H1 (cell line): ENCODE data around the gene ABCA13. TPM values are rescaled to one million over a fixed set of nuclear protein-coding genes. Genes with fewer than 3 reads are reported as not detected.

Experiments
- CTCF ChIA-PET: fragments of 300-600 bp; sonication (Branson Sonifier 250); formaldehyde crosslinking; loops from one replicate; lab custom pipeline; 2021; ENCODE audit not compliant: partially characterized antibody; lab: Charles Lee
- POLR2A ChIA-PET: fragments of 300-600 bp; sonication (Branson Sonifier 250); formaldehyde crosslinking; loops from one replicate; lab custom pipeline; 2021; ENCODE audit warnings: inconsistent platforms; ENCODE audit not compliant: partially characterized antibody; lab: Charles Lee
- DNase-seq, 2 experiments: peaks; one replicate each; pipeline versions ENCODE4 v3.0.0 to v3.0.0-alpha.2; 2010 to 2022; ENCODE audit warnings: low spot score in 2 of 2, low read depth in 1 of 2, mixed read lengths in 1 of 2
- FAIRE-seq: peaks from 2 replicates; lab custom pipeline; 2011; peaks lifted over from hg19 to GRCh38; lab: Jason Lieb, UNC
- H2AFZ ChIP-seq: 2 replicates; pipeline ENCODE4 v1.8.1; 2012; ENCODE audit warnings: low read length, inconsistent platforms
- H2AK5ac ChIP-seq: 2 replicates; pipeline ENCODE4 v1.6.1; 2013; ENCODE audit warnings: low read depth, low read length
- H2BK120ac ChIP-seq: replicated peaks from 2 replicates; pipeline ENCODE3; 2013; ENCODE audit warnings: low read depth, low read length, inconsistent platforms
- H2BK12ac ChIP-seq: 2 replicates; pipeline ENCODE4 v1.6.1; 2013; ENCODE audit warnings: low read depth, low read length
- H2BK15ac ChIP-seq: 2 replicates; pipeline ENCODE4 v1.6.1; 2013; ENCODE audit warnings: low read length
- H2BK20ac ChIP-seq: 2 replicates; pipeline ENCODE4 v1.6.1; 2013; ENCODE audit warnings: low read length
- H2BK5ac ChIP-seq: 2 replicates; pipeline ENCODE4 v1.6.1; 2013; ENCODE audit warnings: low read depth, low read length
- H3K14ac ChIP-seq: 2 replicates; pipeline ENCODE4 v1.6.1; 2013; ENCODE audit warnings: inconsistent platforms; ENCODE audit not compliant: insufficient read length
- H3K18ac ChIP-seq: 2 replicates; pipeline ENCODE4 v1.6.1; 2013; ENCODE audit warnings: low read length; ENCODE audit errors: extremely low read depth
- H3K23ac ChIP-seq: 2 replicates; pipeline ENCODE4 v1.6.1; 2013; ENCODE audit warnings: inconsistent platforms; ENCODE audit not compliant: insufficient read length
- H3K23me2 ChIP-seq: 2 replicates; pipeline ENCODE4 v1.6.1; 2013; ENCODE audit warnings: low read depth, low read length
- H3K27ac ChIP-seq: 2 replicates; pipeline ENCODE4 v1.6.1; 2011; ENCODE audit warnings: low read depth, low read length, inconsistent platforms
- H3K27me3 ChIP-seq, 4 experiments: replicated peaks in 1 of 4; 1 replicate in 1 of 4; 2 replicates in 3 of 4; pipeline versions ENCODE4 v1.6.1 to v1.8.1; 2011 to 2013; ENCODE audit warnings: low read length in 3 of 4, mild to moderate bottlenecking in 3 of 4, inconsistent platforms in 2 of 4, mixed read lengths in 2 of 4, moderate library complexity in 1 of 4; ENCODE audit not compliant: control insufficient read depth in 3 of 4, insufficient read depth in 3 of 4; ENCODE audit errors: extremely low read depth in 1 of 4
- H3K36me3 ChIP-seq, 4 experiments: 2 replicates each; pipeline versions ENCODE4 v1.6.1 to v1.8.1; 2011 to 2013; ENCODE audit warnings: mild to moderate bottlenecking in 4 of 4, low read length in 3 of 4, moderate library complexity in 2 of 4, control low read depth in 1 of 4, inconsistent platforms in 1 of 4; ENCODE audit not compliant: insufficient read depth in 4 of 4, control insufficient read depth in 2 of 4
- H3K4ac ChIP-seq: replicated peaks from 2 replicates; pipeline ENCODE3; 2013; ENCODE audit warnings: low read length, low read depth, mixed read lengths, inconsistent platforms; ENCODE audit not compliant: insufficient read length
- H3K4me1 ChIP-seq, 4 experiments: replicated peaks in 1 of 4; 1 replicate in 1 of 4; 2 replicates in 3 of 4; pipeline versions ENCODE4 v1.6.1 to v1.8.1; 2011 to 2013; ENCODE audit warnings: low read length in 3 of 4, inconsistent platforms in 2 of 4, mixed read lengths in 1 of 4; ENCODE audit not compliant: insufficient read depth in 4 of 4, control insufficient read depth in 3 of 4
- H3K4me2 ChIP-seq, 2 experiments: 2 replicates each; pipeline versions ENCODE4 v1.6.1 to v1.8.1; 2011 to 2013; ENCODE audit warnings: low read depth in 2 of 2, low read length in 2 of 2, control low read depth in 1 of 2, inconsistent platforms in 1 of 2, mild to moderate bottlenecking in 1 of 2; ENCODE audit not compliant: insufficient read depth in 1 of 2
- H3K4me3 ChIP-seq, 4 experiments: fragments of 200-600, 300-600 bp in 1 of 4; sonication (generic), shearing (Covaris generic), sonication (Bioruptor Twin) in 1 of 4; 2 replicates each; pipeline versions ENCODE4 v1.5.1 to v1.8.1; 2011 to 2016; ENCODE audit warnings: low read length in 4 of 4, low read depth in 3 of 4, control low read depth in 2 of 4, inconsistent platforms in 2 of 4, mild to moderate bottlenecking in 2 of 4, mixed read lengths in 1 of 4, moderate library complexity in 1 of 4; ENCODE audit not compliant: insufficient read depth in 2 of 4; ENCODE audit errors: extremely low read depth in 1 of 4
- H3K56ac ChIP-seq: replicated peaks from 2 replicates; pipeline ENCODE3; 2013; ENCODE audit warnings: low read depth, mild to moderate bottlenecking, mixed read lengths, low read length, inconsistent platforms; ENCODE audit not compliant: insufficient read length
- H3K79me1 ChIP-seq: 2 replicates; pipeline ENCODE4 v1.6.1; 2013; ENCODE audit warnings: low read depth, low read length, control low read depth
- H3K79me2 ChIP-seq, 2 experiments: 2 replicates each; pipeline versions ENCODE4 v1.6.1 to v1.8.1; 2012 to 2013; ENCODE audit warnings: low read length in 2 of 2, mild to moderate bottlenecking in 2 of 2, inconsistent platforms in 1 of 2; ENCODE audit not compliant: insufficient read depth in 2 of 2, control insufficient read depth in 1 of 2
- H3K9ac ChIP-seq, 4 experiments: replicated peaks in 1 of 4; 1 replicate in 1 of 4; 2 replicates in 3 of 4; pipeline versions ENCODE4 v1.6.1 to v1.8.1; 2011 to 2013; ENCODE audit warnings: low read depth in 3 of 4, low read length in 3 of 4, control low read depth in 2 of 4, mild to moderate bottlenecking in 2 of 4, moderate library complexity in 2 of 4, inconsistent platforms in 1 of 4; ENCODE audit errors: extremely low read depth in 1 of 4
- H3K9me3 ChIP-seq, 2 experiments: 2 replicates each; pipeline versions ENCODE4 v1.6.1 to v1.8.1; 2012 to 2013; ENCODE audit warnings: mild to moderate bottlenecking in 2 of 2, moderate library complexity in 2 of 2, control low read depth in 1 of 2, inconsistent platforms in 1 of 2, low read depth in 1 of 2, low read length in 1 of 2, mixed read lengths in 1 of 2; ENCODE audit not compliant: insufficient read depth in 2 of 2
- H4K20me1 ChIP-seq, 2 experiments: replicated peaks in 1 of 2; 2 replicates each; pipeline versions ENCODE3 to v1.8.1; 2011 to 2013; ENCODE audit warnings: inconsistent platforms in 2 of 2, low read length in 2 of 2, mild to moderate bottlenecking in 1 of 2; ENCODE audit not compliant: insufficient read depth in 2 of 2, control insufficient read depth in 1 of 2
- H4K5ac ChIP-seq: 2 replicates; pipeline ENCODE4 v1.6.1; 2013; ENCODE audit warnings: low read length, low read depth, mixed read lengths, inconsistent platforms; ENCODE audit not compliant: insufficient read length
- H4K8ac ChIP-seq: 2 replicates; pipeline ENCODE4 v1.8.0; 2013; ENCODE audit warnings: mild to moderate bottlenecking, moderate library complexity, low read length, inconsistent platforms; ENCODE audit not compliant: insufficient read depth; ENCODE audit errors: extremely low read depth
- H4K91ac ChIP-seq: replicated peaks from 2 replicates; pipeline ENCODE3; 2013; ENCODE audit warnings: low read length, mixed read lengths, inconsistent platforms; ENCODE audit not compliant: insufficient read length
- GTF2F1 ChIP-seq: IDR thresholded peaks from 2 replicates; pipeline ENCODE4 v1.6.1; 2012; ENCODE audit warnings: low read depth, low read length, improper control_type of control experiment, borderline replicate concordance
- RAD21 ChIP-seq, 2 experiments: IDR thresholded peaks in 1 of 2; conservative IDR thresholded peaks in 1 of 2; 2 replicates each; pipeline ENCODE4 v1.6.1; 2011; ENCODE audit warnings: low read depth in 2 of 2, low read length in 2 of 2, improper control_type of control experiment in 1 of 2, inconsistent platforms in 1 of 2, mild to moderate bottlenecking in 1 of 2, moderate library complexity in 1 of 2
- SIN3A ChIP-seq, 2 experiments: IDR thresholded peaks in 1 of 2; conservative IDR thresholded peaks in 1 of 2; 2 replicates each; pipeline ENCODE4 v1.6.1; 2011 to 2012; ENCODE audit warnings: low read length in 2 of 2, improper control_type of control experiment in 1 of 2, low read depth in 1 of 2, mild to moderate bottlenecking in 1 of 2
- SRF ChIP-seq: IDR thresholded peaks from 2 replicates; pipeline ENCODE4 v1.6.1; 2011; ENCODE audit warnings: mild to moderate bottlenecking, low read depth, low read length, moderate library complexity
- WGBS, 2 experiments: shearing (Covaris generic) in 1 of 2; methylation state at CpG; one replicate each; pipeline versions ENCODE4 v1.1.6 to v1.1.7; 2013 to 2015; ENCODE audit warnings: low lambda C conversion rate in 2 of 2, mixed read lengths in 2 of 2, inconsistent platforms in 1 of 2, low coverage in 1 of 2, missing lambda C conversion rate in 1 of 2; ENCODE audit not compliant: insufficient replicate concordance in 2 of 2, insufficient coverage in 1 of 2, insufficient read length in 1 of 2; ENCODE audit errors: extremely low coverage in 1 of 2, missing lambda C conversion rate in 1 of 2; 5-methylcytosine and 5-hydroxymethylcytosine counted together
- polyA plus RNA-seq, 7 experiments: library from polyadenylated mRNA; depleted of rRNA in 3 of 7; stranded (reverse) in 5 of 7; unstranded in 2 of 7; fragments of >200 nt in 5 of 7; fragments of 200-250 nt in 2 of 7; gene quantifications; 1 replicate in 5 of 7; 2 replicates in 1 of 7; 4 replicates in 1 of 7; pipeline versions ENCODE4 v1.2.1 to v1.2.3, GENCODE V29; 2011 to 2013; ENCODE audit warnings: missing spikeins in 2 of 7, mixed read lengths in 2 of 7
- total RNA-seq: library from RNA; stranded (reverse); fragmentation: NEBNext Ultra II Directional; extraction: Animal tissue kit (Norgen Biotek cat#: 25700); gene quantifications from 2 replicates; pipeline ENCODE4 v1.2.1, GENCODE V29; 2021
- TF ChIP-seq, protein P1 (sequence below), 3 experiments: IDR thresholded peaks; 1 replicate in 2 of 3; 2 replicates in 1 of 3; pipeline versions ENCODE4 v1.5.1 to v1.6.1; 2011; ENCODE audit warnings: low read length in 3 of 3, mild to moderate bottlenecking in 3 of 3, inconsistent platforms in 2 of 3, low read depth in 1 of 3, moderate library complexity in 1 of 3; ENCODE audit not compliant: insufficient read depth in 1 of 3; ENCODE audit errors: control extremely low read depth in 1 of 3

Gene ABCA13
- total and polyA plus RNA-seq, 2 of the 8 experiments (the other 6 are each of a cell fraction or from before 2014, with no cell fraction given): 0.07 to 0.09 TPM

DNA sequence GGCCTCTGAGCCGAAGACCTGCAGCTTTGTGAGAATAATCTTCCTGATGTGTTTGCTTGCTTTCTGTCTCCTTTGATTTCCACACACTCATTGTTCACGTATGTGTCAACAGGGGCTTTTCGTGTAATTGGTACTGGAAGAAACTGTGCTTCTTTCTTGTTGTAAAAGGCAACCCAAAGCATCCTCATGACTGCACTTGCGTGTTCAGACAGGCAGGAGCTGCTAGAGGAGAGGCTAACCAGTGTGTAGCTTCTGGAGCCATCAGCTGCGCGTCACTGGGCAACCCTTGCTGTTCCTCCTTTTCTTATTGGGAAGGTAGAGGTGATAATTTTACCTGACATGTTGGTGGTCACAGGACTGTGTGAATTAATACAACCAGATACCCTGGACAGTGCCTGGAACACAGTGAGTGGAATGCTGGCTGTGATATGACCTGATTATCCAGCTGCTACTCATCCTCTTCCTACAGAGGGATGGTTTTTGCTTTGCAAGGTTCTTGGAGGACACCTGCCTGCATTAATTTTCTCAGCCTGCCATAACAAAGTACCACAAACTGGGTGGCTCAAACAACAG lies 213.0 kb downstream of the ABCA13 start:
- Histone ChIP-seq H2AFZ (no peak overlapping the region), H3K4me2 (no peak overlapping the region), H3K79me1 (no peaks in the 10 kb centered on the region), H3K23me2 (no peaks in the 10 kb centered on the region; the same call in 1 of the 2 replicates), H3K56ac (no peak overlapping the region), H4K5ac (no peak overlapping the region), H2BK120ac (no peak overlapping the region), H2BK5ac (no peak overlapping the region), H2BK20ac (no peak overlapping the region), H3K79me2 (no peaks in the 10 kb centered on the region), H3K4me1 (no peaks in the 10 kb centered on the region), H2BK15ac (no peak overlapping the region), H2AK5ac (no peak overlapping the region), H3K27me3 (no peaks in the 10 kb centered on the region), H2BK12ac (0 out of 2 replicates have a peak overlapping the region, but pooled peaks have one; percentile 39), H3K9me3 (no peaks in the 10 kb centered on the region), H3K36me3 (no peaks in the 10 kb centered on the region), H4K8ac (no peak overlapping the region), H3K27ac (no peak overlapping the region), H3K9ac (no peak overlapping the region), H3K4ac (no peak overlapping the region), H3K18ac (no peak overlapping the region), H3K4me3 (no peak overlapping the region), H4K91ac (no peak overlapping the region), H4K20me1 (no peaks in the 10 kb centered on the region), H3K14ac (no peak overlapping the region), H3K23ac (no peak overlapping the region)
- TF ChIP-seq GTF2F1: no peak
- no peak for TF ChIP-seq SRF
- peak; percentile 44 to 49 for TF ChIP-seq RAD21 (IDR thresholded peaks at IDR 0.05 in 1 of 2, conservative IDR thresholded peaks at IDR 0.05 in 1 of 2; ENCODE audit: low read depth in 2 of 2, low read length in 2 of 2)
- no peak for TF ChIP-seq SIN3A (conservative IDR thresholded peaks at IDR 0.05 in 1 of 2, IDR thresholded peaks at IDR 0.05 in 1 of 2; ENCODE audit: low read depth in 1 of 2, low read length in 2 of 2)
- TF ChIP-seq, protein P1, sequence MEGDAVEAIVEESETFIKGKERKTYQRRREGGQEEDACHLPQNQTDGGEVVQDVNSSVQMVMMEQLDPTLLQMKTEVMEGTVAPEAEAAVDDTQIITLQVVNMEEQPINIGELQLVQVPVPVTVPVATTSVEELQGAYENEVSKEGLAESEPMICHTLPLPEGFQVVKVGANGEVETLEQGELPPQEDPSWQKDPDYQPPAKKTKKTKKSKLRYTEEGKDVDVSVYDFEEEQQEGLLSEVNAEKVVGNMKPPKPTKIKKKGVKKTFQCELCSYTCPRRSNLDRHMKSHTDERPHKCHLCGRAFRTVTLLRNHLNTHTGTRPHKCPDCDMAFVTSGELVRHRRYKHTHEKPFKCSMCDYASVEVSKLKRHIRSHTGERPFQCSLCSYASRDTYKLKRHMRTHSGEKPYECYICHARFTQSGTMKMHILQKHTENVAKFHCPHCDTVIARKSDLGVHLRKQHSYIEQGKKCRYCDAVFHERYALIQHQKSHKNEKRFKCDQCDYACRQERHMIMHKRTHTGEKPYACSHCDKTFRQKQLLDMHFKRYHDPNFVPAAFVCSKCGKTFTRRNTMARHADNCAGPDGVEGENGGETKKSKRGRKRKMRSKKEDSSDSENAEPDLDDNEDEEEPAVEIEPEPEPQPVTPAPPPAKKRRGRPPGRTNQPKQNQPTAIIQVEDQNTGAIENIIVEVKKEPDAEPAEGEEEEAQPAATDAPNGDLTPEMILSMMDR (IDR thresholded peaks at IDR 0.05; ENCODE audit: control extremely low read depth in 1 of 3, insufficient read depth in 1 of 3, low read depth in 1 of 3, low read length in 3 of 3): peak in 2 of 3 experiments; percentile 14 to 44; a peak in 2 of 4 replicates
- 97% methylated on average over 6 of the region's 6 CpGs; no CpG with 5 or more reads in 1 of the 2 experiments for WGBS, 2 experiments
- ChIA-PET POLR2A (no interaction called here), CTCF (interaction anchor here (1.1 to 2.5 kb wide), 3 partner anchors 12 to 85 kb away, joined by 3 to 9 read pairs (median 5); no protein-coding TSS in a partner anchor)
- no peak for FAIRE-seq
- DNase-seq: no peak
